H9 (cell line): ENCODE results near the gene PAK1IP1. TPM values are rescaled to one million over a fixed set of nuclear protein-coding genes. Genes with fewer than 3 reads are reported as not detected.
A peak's percentile ranks its signal among the peaks of the same experiment; 100 is the strongest.

Experiments used
- DNase-seq: peaks from one replicate; pipeline ENCODE4 v3.0.0-alpha.2; 2017
- H2AFZ ChIP-seq: one replicate; pipeline ENCODE4 v1.6.1; 2013; ENCODE audit warnings: mild to moderate bottlenecking, low read length, control low read depth, moderate library complexity
- H2AK5ac ChIP-seq: 2 replicates; pipeline ENCODE4 v1.6.1; 2013; ENCODE audit warnings: low read length, control low read depth, mixed read lengths; ENCODE audit not compliant: insufficient read length
- H2BK120ac ChIP-seq: one replicate; pipeline ENCODE4 v1.6.1; 2013; ENCODE audit warnings: low read depth, mild to moderate bottlenecking, low read length, control low read depth, inconsistent platforms; ENCODE audit not compliant: poor library complexity, severe bottlenecking
- H2BK12ac ChIP-seq: 2 replicates; pipeline ENCODE4 v1.6.1; 2013; ENCODE audit warnings: low read length, control low read depth, mixed read lengths, low read depth; ENCODE audit not compliant: insufficient read length
- H2BK15ac ChIP-seq: 2 replicates; pipeline ENCODE4 v1.6.1; 2013; ENCODE audit warnings: low read depth, low read length, control low read depth
- H2BK20ac ChIP-seq: one replicate; pipeline ENCODE4 v1.6.1; 2013; ENCODE audit warnings: low read depth, mild to moderate bottlenecking, low read length, control low read depth, inconsistent platforms; ENCODE audit not compliant: poor library complexity, severe bottlenecking
- H2BK5ac ChIP-seq: 2 replicates; pipeline ENCODE4 v1.6.1; 2013; ENCODE audit warnings: low read length, control low read depth, mixed read lengths; ENCODE audit not compliant: insufficient read length
- H3K14ac ChIP-seq: 2 replicates; pipeline ENCODE4 v1.6.1; 2013; ENCODE audit warnings: low read length, control low read depth; ENCODE audit not compliant: insufficient read depth
- H3K18ac ChIP-seq: 2 replicates; pipeline ENCODE4 v1.6.1; 2013; ENCODE audit warnings: low read depth, mild to moderate bottlenecking, mixed read lengths, low read length, control low read depth; ENCODE audit not compliant: insufficient read length
- H3K23ac ChIP-seq: 2 replicates; pipeline ENCODE4 v1.6.1; 2013; ENCODE audit warnings: low read length, control low read depth, mixed read lengths, low read depth; ENCODE audit not compliant: insufficient read length
- H3K23me2 ChIP-seq: 2 replicates; pipeline ENCODE4 v1.6.1; 2013; ENCODE audit warnings: low read depth, mild to moderate bottlenecking, mixed read lengths, low read length, control low read depth; ENCODE audit not compliant: insufficient read length, poor library complexity, severe bottlenecking
- H3K27ac ChIP-seq: 2 replicates; pipeline ENCODE4 v1.5.1; 2013; ENCODE audit warnings: low read length, control low read depth, mixed read lengths, low read depth; ENCODE audit not compliant: insufficient read length
- H3K27me3 ChIP-seq: 2 replicates; pipeline ENCODE4 v1.6.1; 2013; ENCODE audit warnings: low read length, control low read depth, inconsistent platforms; ENCODE audit not compliant: insufficient read depth
- H3K4ac ChIP-seq: 2 replicates; pipeline ENCODE4 v1.6.1; 2013; ENCODE audit warnings: low read depth, mild to moderate bottlenecking, control low read depth, inconsistent platforms, low read length, moderate library complexity
- H3K4me1 ChIP-seq: 2 replicates; pipeline ENCODE4 v1.6.1; 2013; ENCODE audit warnings: low read length, control low read depth, inconsistent platforms; ENCODE audit not compliant: insufficient read depth
- H3K4me2 ChIP-seq: 2 replicates; pipeline ENCODE4 v1.6.1; 2013; ENCODE audit warnings: low read length, control low read depth, mixed read lengths; ENCODE audit not compliant: insufficient read length, insufficient read depth
- H3K56ac ChIP-seq: 2 replicates; pipeline ENCODE4 v1.6.1; 2013; ENCODE audit warnings: low read depth, mild to moderate bottlenecking, mixed read lengths, low read length, control low read depth; ENCODE audit not compliant: insufficient read length
- H3K79me1 ChIP-seq: 2 replicates; pipeline ENCODE4 v1.6.1; 2013; ENCODE audit warnings: low read depth, mild to moderate bottlenecking, moderate library complexity, low read length, control low read depth, inconsistent platforms; ENCODE audit not compliant: insufficient read depth, poor library complexity, severe bottlenecking
- H3K79me2 ChIP-seq: 2 replicates; pipeline ENCODE4 v1.6.1; 2013; ENCODE audit warnings: low read length, control low read depth, inconsistent platforms; ENCODE audit not compliant: insufficient read depth
- H3K9ac ChIP-seq: 2 replicates; pipeline ENCODE4 v1.6.1; 2013; ENCODE audit warnings: low read length, control low read depth, mixed read lengths; ENCODE audit not compliant: insufficient read length; ENCODE audit errors: extremely low read depth
- H3K9me3 ChIP-seq: one replicate; pipeline ENCODE4 v1.6.1; 2013; ENCODE audit warnings: low read depth, low read length, inconsistent platforms; ENCODE audit not compliant: control insufficient read depth
- H3T11ph ChIP-seq: one replicate; pipeline ENCODE4 v1.6.1; 2013; ENCODE audit warnings: mild to moderate bottlenecking, low read length, control low read depth, inconsistent platforms
- H4K20me1 ChIP-seq: one replicate; pipeline ENCODE4 v1.6.1; 2013; ENCODE audit not compliant: control insufficient read depth, insufficient read length, insufficient read depth
- H4K5ac ChIP-seq: 2 replicates; pipeline ENCODE4 v1.6.1; 2013; ENCODE audit warnings: low read depth, mild to moderate bottlenecking, mixed read lengths, low read length, control low read depth; ENCODE audit not compliant: insufficient read length
- H4K8ac ChIP-seq: replicated peaks from 2 replicates; pipeline ENCODE4 v1.6.1; 2013; ENCODE audit warnings: low read length, control low read depth, mixed read lengths, low read depth; ENCODE audit not compliant: insufficient read length
- H4K91ac ChIP-seq: 2 replicates; pipeline ENCODE4 v1.6.1; 2013; ENCODE audit warnings: low read depth, mild to moderate bottlenecking, moderate library complexity, mixed read lengths, low read length, control low read depth; ENCODE audit not compliant: insufficient read length
- H3K27ac Mint-ChIP-seq, 3 experiments: 2 replicates in 2 of 3; 3 replicates in 1 of 3; pipeline ENCODE4 v1.8.0; 2020 to 2021; ENCODE audit warnings: mixed read lengths in 3 of 3, mild to moderate bottlenecking in 1 of 3, moderate library complexity in 1 of 3
- H3K27me3 Mint-ChIP-seq: 2 replicates; pipeline ENCODE4 v1.8.0; 2021; ENCODE audit warnings: low read depth, mild to moderate bottlenecking, moderate library complexity, mixed read lengths
- H3K36me3 Mint-ChIP-seq, 3 experiments: 2 replicates in 2 of 3; 3 replicates in 1 of 3; pipeline ENCODE4 v1.8.0; 2020 to 2021; ENCODE audit warnings: low read depth in 3 of 3, mixed read lengths in 3 of 3; ENCODE audit not compliant: insufficient read depth in 1 of 3
- H3K4me1 Mint-ChIP-seq, 2 experiments: 2 replicates each; pipeline ENCODE4 v1.8.0; 2020; ENCODE audit warnings: mixed read lengths in 2 of 2
- H3K4me3 Mint-ChIP-seq, 2 experiments: 2 replicates in 1 of 2; 3 replicates in 1 of 2; pipeline ENCODE4 v1.8.0; 2020 to 2021; ENCODE audit warnings: mild to moderate bottlenecking in 2 of 2, mixed read lengths in 2 of 2, moderate library complexity in 1 of 2
- H3K9me3 Mint-ChIP-seq, 2 experiments: 2 replicates in 1 of 2; 3 replicates in 1 of 2; pipeline ENCODE4 v1.8.0; 2020; ENCODE audit warnings: mild to moderate bottlenecking in 2 of 2, mixed read lengths in 2 of 2, moderate library complexity in 1 of 2
- WGBS: extraction: QIAGEN DNeasy Blood & Tissue Kit; methylation state at CpG from one replicate; pipeline ENCODE4 v1.1.7; 2013; ENCODE audit warnings: missing lambda C conversion rate, low lambda C conversion rate, mixed read lengths; ENCODE audit not compliant: insufficient read length; ENCODE audit errors: extremely low coverage; 5-methylcytosine and 5-hydroxymethylcytosine counted together
- total RNA-seq: library from RNA; stranded (reverse); gene quantifications from 2 replicates; pipeline ENCODE4 v1.2.1, GENCODE V29; 2021
- TF ChIP-seq, protein P1 (sequence below): fragments of 200-600 bp; sonication (generic); conservative IDR thresholded peaks from 3 replicates; pipeline ENCODE4 v1.8.0; 2021; ENCODE audit warnings: antibody characterized with exemption, mild to moderate bottlenecking

The PAK1IP1 gene
- total RNA-seq, 1 experiment from 2014 or later, result 44.8 TPM

GRCh38 chr6:10676403-10676802, 18.4 kb upstream of the PAK1IP1 start:
- Histone ChIP-seq H3K4me1 (no peaks in the 10 kb centered on the region), H2AFZ (no peak overlapping the region), H3K4me2 (no peak overlapping the region), H3K27ac (no peak overlapping the region), H3T11ph (no peak overlapping the region), H3K79me2 (no peaks in the 10 kb centered on the region), H3K9me3 (no peaks in the 10 kb centered on the region), H3K9ac (no peak overlapping the region), H3K14ac (no peak overlapping the region), H2BK20ac (no peak overlapping the region), H2BK120ac (no peak overlapping the region), H2BK5ac (no peak overlapping the region), H4K8ac (no peak overlapping the region), H4K91ac (no peak overlapping the region), H3K23ac (no peak overlapping the region), H3K4ac (no peak overlapping the region), H2AK5ac (no peak overlapping the region), H4K20me1 (no peaks in the 10 kb centered on the region), H3K79me1 (no peaks in the 10 kb centered on the region), H3K27me3 (no peaks in the 10 kb centered on the region), H3K18ac (no peak overlapping the region), H2BK15ac (no peak overlapping the region), H2BK12ac (no peak overlapping the region), H3K23me2 (no peaks in the 10 kb centered on the region), H3K56ac (no peak overlapping the region), H4K5ac (no peak overlapping the region)
- Mint-ChIP-seq H3K36me3 (no peaks in the 10 kb centered on the region), H3K27ac (no peak overlapping the region; a peak in 1 of 7 replicates), H3K4me1 (peaks cover 0 to 2% of the 10 kb centered on the region in 2 experiments; a peak in 1 of 4 replicates), H3K9me3 (no peaks in the 10 kb centered on the region), H3K27me3 (no peaks in the 10 kb centered on the region), H3K4me3 (no peak overlapping the region)
- DNase-seq, result peak; percentile 36
- no CpG with 5 or more reads among the region's 7 CpGs for WGBS
- TF ChIP-seq, protein P1, sequence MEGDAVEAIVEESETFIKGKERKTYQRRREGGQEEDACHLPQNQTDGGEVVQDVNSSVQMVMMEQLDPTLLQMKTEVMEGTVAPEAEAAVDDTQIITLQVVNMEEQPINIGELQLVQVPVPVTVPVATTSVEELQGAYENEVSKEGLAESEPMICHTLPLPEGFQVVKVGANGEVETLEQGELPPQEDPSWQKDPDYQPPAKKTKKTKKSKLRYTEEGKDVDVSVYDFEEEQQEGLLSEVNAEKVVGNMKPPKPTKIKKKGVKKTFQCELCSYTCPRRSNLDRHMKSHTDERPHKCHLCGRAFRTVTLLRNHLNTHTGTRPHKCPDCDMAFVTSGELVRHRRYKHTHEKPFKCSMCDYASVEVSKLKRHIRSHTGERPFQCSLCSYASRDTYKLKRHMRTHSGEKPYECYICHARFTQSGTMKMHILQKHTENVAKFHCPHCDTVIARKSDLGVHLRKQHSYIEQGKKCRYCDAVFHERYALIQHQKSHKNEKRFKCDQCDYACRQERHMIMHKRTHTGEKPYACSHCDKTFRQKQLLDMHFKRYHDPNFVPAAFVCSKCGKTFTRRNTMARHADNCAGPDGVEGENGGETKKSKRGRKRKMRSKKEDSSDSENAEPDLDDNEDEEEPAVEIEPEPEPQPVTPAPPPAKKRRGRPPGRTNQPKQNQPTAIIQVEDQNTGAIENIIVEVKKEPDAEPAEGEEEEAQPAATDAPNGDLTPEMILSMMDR, result no peak
